Measurements from ENCODE around the gene CDK14. TPM values are rescaled to one million over a fixed set of nuclear protein-coding genes. Genes with fewer than 3 reads are reported as not detected.

CDK14 gene
- total RNA-seq (10 to 100 TPM; 27.9 to 54.1 (median 47.0) TPM), polyA plus RNA-seq (10 to 100 TPM; 12.6 to 21.7 TPM)
- long read RNA-seq, donor 1, full-length matches to known transcripts, result 10 of 26 reads
- long read RNA-seq, donor 1, partial matches to known transcripts, result 5 of 26 reads
- long read RNA-seq, donor 1, other reads (novel, unspliced or antisense), result 11 of 26 reads
- long read RNA-seq, donor 2, full-length matches to known transcripts, result 3 of 3 reads
- long read RNA-seq, donor 2, partial matches to known transcripts, result 0 of 3 reads
- long read RNA-seq, donor 2, other reads (novel, unspliced or antisense), result 0 of 3 reads
- long read RNA-seq, donor 3, full-length matches to known transcripts, result 25 of 40 reads
- long read RNA-seq, donor 3, partial matches to known transcripts, result 7 of 40 reads
- long read RNA-seq, donor 3, other reads (novel, unspliced or antisense), result 8 of 40 reads

DNA sequence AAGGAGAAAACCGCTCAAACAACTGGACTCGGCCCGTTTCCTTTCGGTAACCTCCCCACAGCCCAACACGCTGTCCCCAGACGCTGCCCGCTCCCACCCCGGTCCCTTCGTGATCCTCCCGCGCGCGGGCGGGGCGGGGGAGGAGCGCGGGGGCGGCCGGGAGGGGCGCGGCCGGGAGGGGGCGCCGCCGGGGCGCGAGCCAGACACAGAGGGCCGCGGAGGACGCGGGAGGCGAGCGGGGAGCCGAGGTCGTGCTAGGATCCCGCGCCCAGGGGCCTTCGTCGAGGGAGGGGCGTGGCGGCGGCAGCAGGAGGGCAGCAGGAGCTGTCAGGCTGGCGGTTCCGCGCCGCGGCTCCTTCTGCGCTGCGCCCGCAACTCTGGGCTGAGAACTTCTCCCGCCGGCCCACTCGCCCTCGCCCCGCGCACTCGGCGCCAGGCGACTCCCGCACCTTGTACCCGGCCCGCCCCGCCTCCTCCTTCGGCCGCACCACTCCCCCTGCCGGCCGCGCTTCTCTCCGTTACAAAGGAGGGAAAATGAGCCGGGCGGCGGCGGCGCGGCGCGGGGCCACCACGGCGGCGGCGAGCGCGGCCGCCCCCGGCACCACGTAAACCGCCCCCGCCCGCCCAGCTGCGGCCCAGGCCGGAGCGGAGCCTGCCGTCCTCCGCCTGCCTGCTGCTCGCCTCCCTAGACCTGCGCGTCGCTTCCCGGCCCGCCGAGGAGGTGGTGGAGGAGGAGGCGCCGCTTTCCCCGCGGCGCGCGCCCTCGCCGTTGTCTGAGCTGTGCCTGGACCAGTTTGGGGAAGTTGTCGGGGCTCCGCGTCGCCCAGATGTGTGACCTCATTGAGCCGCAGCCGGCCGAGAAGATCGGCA, at the start of gene CDK14:
Gene CDK14, plus strand, starts transcription at position 521 of the 870 bp plus-strand sequence. Its CDS starts 307 bp downstream, at position 828.
- Histone ChIP-seq H3K36me3 (no peaks in the 10 kb centered on the region), H3K4me1 (ENCODE audit: insufficient read depth) (peaks cover 3% of the 10 kb centered on the region), H3K27me3 (no peaks in the 10 kb centered on the region), H3K4me3 (peak within 1 kb of the TSS; percentile 92), H3K27ac (peak within 1 kb of the TSS; percentile 69 to 96), H3K9me3 (no peaks in the 10 kb centered on the region)
- TF ChIP-seq EP300 (IDR thresholded peaks at IDR 0.05) (no peak), CTCF (IDR thresholded peaks at IDR 0.05) (peak; percentile 25 to 69 (median 69)), POLR2A (IDR thresholded peaks at IDR 0.05) (peak; percentile 15)
- WGBS, 3 donors, result 0 to 1% (median 1%) methylated on average over 85 to 118 of the region's 118 CpGs
- intact Hi-C loops (cut with DNase I), result loop anchor here in 1 of 4 donors (10.0 kb wide), 1 partner anchor 109 kb away; no protein-coding TSS in a partner anchor
- peak; percentile 81 to 90 (median 87) for DNase-seq

- no peak overlapping the region for H3K27ac ChIP-seq
- no peaks in the 10 kb centered on the region for H3K27me3 ChIP-seq
- no peaks in the 10 kb centered on the region for H3K36me3 ChIP-seq
- TF ChIP-seq CTCF (IDR thresholded peaks at IDR 0.05), result no peak
- TF ChIP-seq EP300 (IDR thresholded peaks at IDR 0.05), result no peak
- no peak for TF ChIP-seq POLR2A (IDR thresholded peaks at IDR 0.05)
- no peak overlapping the region for H3K4me3 ChIP-seq
- intact Hi-C loops (cut with DNase I), result loop anchor here in 1 of 4 donors (5.0 kb wide), 1 partner anchor 481 kb away; no protein-coding TSS in a partner anchor
- DNase-seq, result no peak
- WGBS, 3 donors, result 74 to 88% (median 80%) methylated on average over 4 of the region's 4 CpGs
- no peaks in the 10 kb centered on the region for H3K9me3 ChIP-seq
- no peaks in the 10 kb centered on the region for H3K4me1 ChIP-seq (ENCODE audit: insufficient read depth)
Observed at GRCh38 chr7:90551036-90551435, 45.1 kb upstream of the CDK14 start.

DNA sequence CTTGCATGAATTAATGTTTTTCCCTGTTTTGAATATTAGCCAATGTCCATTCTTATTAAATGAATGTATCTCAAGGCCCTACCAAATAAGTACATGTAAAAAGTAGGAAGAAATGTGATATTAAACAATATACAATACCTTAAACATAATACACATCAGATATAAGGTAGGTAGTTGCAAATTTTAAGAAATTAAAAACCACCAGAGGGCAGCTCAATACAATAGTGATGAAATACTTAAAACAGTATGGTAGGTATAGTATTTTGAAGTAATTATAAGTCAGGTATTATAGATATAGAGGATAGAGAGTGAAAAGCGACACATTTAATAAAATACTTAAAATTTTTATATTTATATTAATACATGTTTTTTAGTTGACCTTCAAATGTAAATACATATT, 43.6 kb upstream of the CDK14 start:
- intact Hi-C loops (cut with DNase I), result loop anchor here in 1 of 4 donors (5.0 kb wide), 1 partner anchor 480 kb away; no protein-coding TSS in a partner anchor
- Histone ChIP-seq H3K36me3 (no peaks in the 10 kb centered on the region), H3K27me3 (no peaks in the 10 kb centered on the region), H3K4me1 (ENCODE audit: insufficient read depth) (no peaks in the 10 kb centered on the region), H3K9me3 (no peaks in the 10 kb centered on the region), H3K27ac (no peak overlapping the region), H3K4me3 (no peak overlapping the region)
- DNase-seq, result no peak
- TF ChIP-seq POLR2A (IDR thresholded peaks at IDR 0.05) (no peak), CTCF (IDR thresholded peaks at IDR 0.05) (peak; percentile 6 to 25 (median 22))
- 71 to 85% (median 80%) methylated on average over 1 of the region's 1 CpG for WGBS, 3 donors

- DNase-seq, result no peak
- no peak overlapping the region for H3K27ac ChIP-seq
- H3K4me1 ChIP-seq (ENCODE audit: insufficient read depth), result no peaks in the 10 kb centered on the region
- TF ChIP-seq POLR2A (IDR thresholded peaks at IDR 0.05) (no peak), EP300 (IDR thresholded peaks at IDR 0.05) (no peak), CTCF (IDR thresholded peaks at IDR 0.05) (no peak)
- H3K36me3 ChIP-seq, result no peaks in the 10 kb centered on the region
- intact Hi-C loops (cut with DNase I), result no loop called here
- H3K27me3 ChIP-seq, result no peaks in the 10 kb centered on the region
- H3K9me3 ChIP-seq, result no peaks in the 10 kb centered on the region
- WGBS, 3 donors, result 22 to 40% (median 26%) methylated on average over 1 of the region's 1 CpG
- H3K4me3 ChIP-seq, result no peak overlapping the region
Observed at GRCh38 chr7:90560730-90561129, 35.4 kb upstream of the CDK14 start.

Data from ovary (tissue), 10 donors.